Aorta (tissue), 5 donors: ENCODE data around the gene RARA. TPM values are rescaled to one million over a fixed set of nuclear protein-coding genes. Genes with fewer than 3 reads are reported as not detected.

ENCODE experiments used
- ATAC-seq: fragments of 200-7000 bp; cut with Tn5 transposase; one replicate; pipeline ENCODE4 v1.9.1; 2022; ENCODE audit warnings: moderate library complexity; ENCODE audit not compliant: low FRiP score
- DNase-seq, 2 donors: peaks; one replicate each; pipeline ENCODE4 v3.0.0-alpha.2; 2020
- H3K27ac ChIP-seq, 2 donors: one replicate each; pipeline ENCODE4 v1.5.1; 2013; ENCODE audit warnings: low read length in 2 of 2, mild to moderate bottlenecking in 2 of 2, moderate library complexity in 2 of 2, control low read depth in 1 of 2, inconsistent platforms in 1 of 2, low read depth in 1 of 2
- H3K27me3 ChIP-seq, 2 donors: one replicate each; pipeline ENCODE4 v1.6.1; 2013; ENCODE audit warnings: control low read depth in 1 of 2, low read length in 1 of 2, mild to moderate bottlenecking in 1 of 2, moderate library complexity in 1 of 2; ENCODE audit not compliant: insufficient read depth in 2 of 2, control insufficient read depth in 1 of 2
- H3K36me3 ChIP-seq, 2 donors: one replicate each; pipeline ENCODE4 v1.6.1; 2013; ENCODE audit warnings: control low read depth in 1 of 2, low read length in 1 of 2, mild to moderate bottlenecking in 1 of 2; ENCODE audit not compliant: insufficient read depth in 2 of 2, control insufficient read depth in 1 of 2
- H3K4me1 ChIP-seq, 2 donors: one replicate each; pipeline ENCODE4 v1.6.1; 2013; ENCODE audit warnings: low read length in 2 of 2, control low read depth in 1 of 2, mild to moderate bottlenecking in 1 of 2, moderate library complexity in 1 of 2; ENCODE audit not compliant: insufficient read depth in 2 of 2, control insufficient read depth in 1 of 2
- H3K4me3 ChIP-seq, 2 donors: one replicate each; pipeline ENCODE4 v1.5.1; 2013; ENCODE audit warnings: low read length in 2 of 2, control low read depth in 1 of 2, mild to moderate bottlenecking in 1 of 2
- H3K9me3 ChIP-seq: one replicate; pipeline ENCODE4 v1.6.1; 2013; ENCODE audit warnings: mild to moderate bottlenecking, low read length; ENCODE audit not compliant: control insufficient read depth
- WGBS, 2 donors: extraction: QIAGEN DNeasy Blood & Tissue Kit; methylation state at CpG; one replicate each; pipeline ENCODE4 v1.1.7; 2013; 5-methylcytosine and 5-hydroxymethylcytosine counted together
- intact Hi-C, 2 donors: fragments of 100-400 bp; cut with DNase I; formaldehyde crosslinking; loops; one replicate each; pipeline versions ENCODE4 v1.14.2 to v1.15.0; 2022
- polyA plus RNA-seq, 2 donors: library from polyadenylated mRNA; stranded (reverse); fragments of 200-250 nt; gene quantifications; one replicate each; pipeline ENCODE4 v1.2.3, GENCODE V29; 2013
- total RNA-seq, 2 donors: library from RNA; stranded (reverse); fragmentation: NEBNext Ultra II Directional; extraction: Animal tissue kit (Norgen Biotek cat#: 25700); gene quantifications; one replicate each; pipeline ENCODE4 v1.2.1, GENCODE V29; 2021
- donor health status: healthy with polysubstance abuse.
- donor health status: Bipolar disorder and iron deficiency.
- donor health status: DM: no; HTN: no; CAD: no.
- donor health status: DM: no; HTN: no; CAD: no.
- donor health status: DM: yes; HTN: yes; CAD: no.

RARA gene
- total and polyA plus RNA-seq, 4 donors: 10.6 to 88.3 (median 39.1) TPM

DNA sequence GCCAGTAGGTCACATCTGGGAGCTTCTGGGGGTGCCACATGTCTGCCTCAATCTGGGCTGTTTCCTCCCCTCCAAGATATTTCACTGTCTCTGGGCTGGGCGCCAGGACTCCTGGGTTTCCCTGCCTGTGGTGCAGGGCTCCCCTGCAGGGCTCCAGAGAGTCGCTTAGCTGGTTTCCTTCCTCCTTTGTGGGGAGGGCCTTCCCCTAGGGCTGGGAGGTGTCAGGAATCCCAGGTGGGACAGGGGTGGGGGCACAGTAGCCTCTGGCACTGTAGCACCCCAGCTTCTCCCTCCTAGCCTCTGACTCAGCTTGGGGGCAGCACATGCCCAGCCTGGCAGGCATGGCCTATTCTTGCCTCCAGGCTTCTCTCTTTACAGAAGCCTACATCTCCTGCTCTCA, 2.6 kb downstream of the RARA start:
- intact Hi-C loops: loop anchor here in 1 of 2 donors (2.0 kb wide), 1 partner anchor 33 kb away; no protein-coding TSS in a partner anchor
- Histone ChIP-seq H3K27me3 (no peaks in the 10 kb centered on the region), H3K4me1 (peaks cover 5 to 14% of the 10 kb centered on the region in 2 donors), H3K27ac (peak overlapping the region; percentile 53 to 90), H3K4me3 (no peak overlapping the region), H3K36me3 (no peaks in the 10 kb centered on the region), H3K9me3 (no peaks in the 10 kb centered on the region)
- ATAC-seq (no peak), DNase-seq (peak in 1 of 2 donors; percentile 80)
- 10 to 12% methylated on average over 2 of the region's 2 CpGs for WGBS, 2 donors

DNA sequence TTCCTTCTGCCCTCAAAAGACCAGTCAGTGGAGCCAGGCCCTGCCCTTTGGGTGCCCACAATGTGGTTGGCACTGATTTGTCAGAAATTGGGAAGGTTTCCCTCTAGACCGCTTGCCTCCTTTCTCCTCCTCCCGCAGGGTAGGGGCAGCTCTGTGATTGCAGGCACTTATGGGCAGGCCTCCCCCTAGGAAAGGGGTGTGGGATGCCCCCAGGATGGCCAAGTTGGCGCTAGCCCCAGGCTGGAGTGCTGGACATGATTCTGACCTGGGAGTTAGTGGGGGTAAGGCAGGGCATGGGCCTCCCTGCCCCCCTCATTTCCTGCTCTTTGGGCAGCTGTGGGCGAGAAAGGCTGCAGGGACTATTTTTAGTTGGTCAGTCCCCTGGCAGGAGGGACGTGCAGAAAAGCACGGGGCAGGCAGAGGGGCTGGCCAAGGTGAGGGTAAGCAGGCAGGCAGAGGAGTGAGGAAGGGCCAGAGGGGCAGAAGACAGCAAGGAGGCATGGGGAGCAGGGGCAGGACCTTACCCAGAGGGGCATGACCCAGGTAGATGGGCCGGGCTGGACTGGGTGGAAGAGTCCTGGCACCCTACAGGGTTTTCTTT, 3.3 kb downstream of the RARA start:
- intact Hi-C loops: no loop called here
- Histone ChIP-seq H3K4me3 (no peak overlapping the region), H3K36me3 (no peaks in the 10 kb centered on the region), H3K27me3 (no peaks in the 10 kb centered on the region), H3K27ac (peak overlapping the region; percentile 53 to 90), H3K4me1 (peaks cover 5 to 15% of the 10 kb centered on the region in 2 donors), H3K9me3 (no peaks in the 10 kb centered on the region)
- ATAC-seq: peak; percentile 65
- WGBS, 2 donors: 0 to 3% methylated on average over 6 to 7 of the region's 7 CpGs
- DNase-seq: peak in 1 of 2 donors; percentile 90

DNA sequence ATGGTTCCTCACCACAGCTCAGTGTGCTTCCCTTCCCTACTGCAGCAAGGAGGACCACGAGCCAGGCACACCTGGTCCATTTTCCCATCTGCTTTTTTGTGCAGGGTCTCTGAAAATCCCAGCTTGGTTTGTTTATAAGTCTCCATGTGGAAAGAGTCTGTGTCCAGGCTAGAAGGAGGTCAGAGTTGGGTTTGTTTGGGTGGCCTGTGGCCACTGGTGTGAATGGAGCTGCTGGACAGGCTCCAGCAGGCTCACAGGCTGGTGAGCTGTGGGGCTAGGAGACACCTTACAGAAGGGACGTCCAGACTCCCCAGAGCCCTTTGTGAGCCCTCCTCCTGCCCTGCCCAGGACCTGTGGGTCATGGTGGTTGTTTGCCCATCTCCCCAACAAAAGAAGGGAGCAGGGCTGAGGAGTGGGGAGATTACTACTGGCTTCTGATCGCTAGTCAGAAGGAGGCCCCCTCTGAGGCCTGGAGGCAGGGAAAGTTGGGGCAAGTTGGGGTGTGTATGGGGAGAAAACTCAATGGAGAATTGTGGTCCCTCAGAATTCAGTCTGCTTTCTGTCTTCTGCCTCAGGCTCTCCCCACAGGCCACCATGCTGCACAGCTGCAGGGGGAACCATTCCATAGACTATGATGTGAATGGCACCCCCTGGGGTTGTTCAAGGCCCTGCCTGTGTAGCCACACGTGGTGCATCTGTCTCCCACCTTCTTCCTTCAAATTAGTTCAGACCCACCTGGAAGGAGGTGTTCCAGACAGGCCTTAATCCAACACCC, 4.1 kb downstream of the RARA start:
- intact Hi-C loops: no loop called here

DNA sequence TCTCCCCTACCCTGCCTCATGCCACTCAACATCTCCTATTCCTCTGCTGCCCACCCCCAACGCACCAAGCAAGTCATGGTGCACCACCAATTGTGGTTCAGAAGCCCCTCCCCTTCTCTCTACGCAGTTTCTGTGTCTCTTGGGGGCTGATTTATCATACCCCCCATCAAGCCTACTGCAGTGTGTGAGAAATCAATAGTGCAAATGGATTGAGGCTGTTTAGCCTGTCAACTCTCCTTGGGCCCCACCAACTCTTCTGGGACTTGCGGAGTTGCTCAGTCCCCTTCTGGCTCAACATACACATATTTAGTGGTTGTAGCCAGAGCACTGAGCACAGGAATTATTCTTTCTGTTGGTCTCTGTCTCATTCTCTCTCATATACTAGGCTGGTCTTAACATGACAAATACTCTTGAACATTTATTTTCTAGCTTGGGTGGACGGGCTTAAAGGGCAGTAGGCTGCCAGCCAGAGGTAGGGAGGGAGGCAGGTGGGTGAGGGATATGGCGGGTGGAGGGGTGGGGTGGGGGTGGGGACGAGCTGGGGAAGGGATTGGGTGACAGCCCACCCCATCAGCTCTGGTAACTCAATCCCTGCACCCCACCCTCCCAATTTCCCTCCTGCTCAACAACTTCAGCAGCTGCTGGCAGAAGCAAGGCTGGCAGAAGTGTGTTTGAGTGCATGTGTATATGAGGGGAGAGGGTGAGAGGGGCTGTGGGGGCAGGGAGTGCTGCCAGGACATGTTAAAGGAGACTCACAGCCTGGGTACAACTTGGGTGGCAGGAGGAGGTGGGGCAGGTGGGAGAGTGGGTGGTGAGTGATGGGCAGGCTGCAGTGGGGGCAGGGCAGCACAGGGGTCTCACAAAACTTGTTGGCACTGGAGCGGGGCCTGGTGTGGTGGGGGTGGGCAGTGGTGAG, 4.9 kb downstream of the RARA start:
- no peak overlapping the region for H3K4me3 ChIP-seq
- intact Hi-C loops: no loop called here
- no peaks in the 10 kb centered on the region for H3K27me3 ChIP-seq
- H3K27ac ChIP-seq: peak overlapping the region; percentile 16 to 90
- ATAC-seq (no peak), DNase-seq (peak in 1 of 2 donors; percentile 45)
- no peaks in the 10 kb centered on the region for H3K9me3 ChIP-seq
- no peaks in the 10 kb centered on the region for H3K36me3 ChIP-seq
- 32 to 33% methylated on average over 6 to 7 of the region's 7 CpGs for WGBS, 2 donors
- peaks cover 5 to 15% of the 10 kb centered on the region in 2 donors for H3K4me1 ChIP-seq

More for the DNA sequence above, 4.1 kb downstream of the RARA start:
- DNase-seq (no peak), ATAC-seq (no peak)
- Histone ChIP-seq H3K4me3 (no peak overlapping the region), H3K9me3 (no peaks in the 10 kb centered on the region), H3K27ac (peak overlapping the region; percentile 16 to 90), H3K4me1 (peaks cover 5 to 15% of the 10 kb centered on the region in 2 donors), H3K27me3 (no peaks in the 10 kb centered on the region), H3K36me3 (no peaks in the 10 kb centered on the region)
- WGBS, 2 donors: 37 to 38% methylated on average over 4 of the region's 4 CpGs

DNA sequence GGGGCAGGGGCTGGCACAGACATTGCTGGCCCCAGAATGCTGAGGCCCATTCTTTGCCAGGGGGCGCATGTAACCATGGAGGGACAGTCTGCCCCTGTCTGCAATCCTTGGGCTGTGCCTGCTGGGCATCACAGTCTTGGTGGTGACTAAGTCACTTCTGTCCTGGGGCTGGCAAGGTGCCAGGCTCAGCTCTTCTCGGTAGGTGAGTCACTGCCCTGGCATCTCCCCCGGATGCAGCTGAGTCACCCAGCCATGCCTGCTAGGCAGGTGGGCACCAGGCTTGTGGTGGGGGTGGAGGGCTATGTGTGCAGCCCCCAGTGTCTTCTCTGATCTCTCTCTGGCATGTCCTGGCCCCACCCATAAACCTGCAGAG, 5.6 kb downstream of the RARA start:
- intact Hi-C loops: no loop called here
- DNase-seq: peak; percentile 96 to 99
- Histone ChIP-seq H3K27ac (peak overlapping the region; percentile 16 to 65), H3K27me3 (no peaks in the 10 kb centered on the region), H3K4me3 (no peak overlapping the region), H3K4me1 (peaks cover 5 to 9% of the 10 kb centered on the region in 2 donors), H3K9me3 (no peaks in the 10 kb centered on the region), H3K36me3 (no peaks in the 10 kb centered on the region)
- ATAC-seq: peak; percentile 15
- WGBS, 2 donors: 1 to 7% methylated on average over 3 of the region's 3 CpGs

DNA sequence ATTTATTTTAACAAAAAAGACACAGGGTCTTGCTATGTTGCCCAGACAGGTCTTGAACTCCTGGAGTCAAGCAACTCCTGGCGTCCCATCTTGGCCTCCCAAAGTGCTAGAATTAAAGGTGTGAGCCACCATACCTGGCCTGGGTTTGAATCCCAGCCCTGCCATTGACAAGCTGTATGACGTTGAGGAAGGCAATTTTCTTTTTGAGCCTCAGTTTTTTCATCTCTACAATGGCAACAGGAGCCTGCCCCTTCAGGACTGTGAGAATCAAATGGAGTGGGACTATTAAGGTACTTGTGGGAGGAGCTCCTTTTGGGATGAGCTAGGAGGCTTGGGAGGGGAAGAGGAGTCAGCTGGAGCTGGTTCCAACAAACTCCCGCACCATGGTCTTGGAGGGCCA, 6.2 kb downstream of the RARA start:
- H3K4me1 ChIP-seq: peaks cover 5 to 9% of the 10 kb centered on the region in 2 donors
- WGBS, 2 donors: 87 to 89% methylated on average over 3 of the region's 3 CpGs
- no peaks in the 10 kb centered on the region for H3K27me3 ChIP-seq
- DNase-seq (peak in 1 of 2 donors; percentile 9), ATAC-seq (no peak)
- H3K36me3 ChIP-seq: no peaks in the 10 kb centered on the region
- peak overlapping the region in 1 of 2 donors; percentile 74 for H3K27ac ChIP-seq
- H3K9me3 ChIP-seq: no peaks in the 10 kb centered on the region
- intact Hi-C loops: no loop called here
- no peak overlapping the region for H3K4me3 ChIP-seq

DNA sequence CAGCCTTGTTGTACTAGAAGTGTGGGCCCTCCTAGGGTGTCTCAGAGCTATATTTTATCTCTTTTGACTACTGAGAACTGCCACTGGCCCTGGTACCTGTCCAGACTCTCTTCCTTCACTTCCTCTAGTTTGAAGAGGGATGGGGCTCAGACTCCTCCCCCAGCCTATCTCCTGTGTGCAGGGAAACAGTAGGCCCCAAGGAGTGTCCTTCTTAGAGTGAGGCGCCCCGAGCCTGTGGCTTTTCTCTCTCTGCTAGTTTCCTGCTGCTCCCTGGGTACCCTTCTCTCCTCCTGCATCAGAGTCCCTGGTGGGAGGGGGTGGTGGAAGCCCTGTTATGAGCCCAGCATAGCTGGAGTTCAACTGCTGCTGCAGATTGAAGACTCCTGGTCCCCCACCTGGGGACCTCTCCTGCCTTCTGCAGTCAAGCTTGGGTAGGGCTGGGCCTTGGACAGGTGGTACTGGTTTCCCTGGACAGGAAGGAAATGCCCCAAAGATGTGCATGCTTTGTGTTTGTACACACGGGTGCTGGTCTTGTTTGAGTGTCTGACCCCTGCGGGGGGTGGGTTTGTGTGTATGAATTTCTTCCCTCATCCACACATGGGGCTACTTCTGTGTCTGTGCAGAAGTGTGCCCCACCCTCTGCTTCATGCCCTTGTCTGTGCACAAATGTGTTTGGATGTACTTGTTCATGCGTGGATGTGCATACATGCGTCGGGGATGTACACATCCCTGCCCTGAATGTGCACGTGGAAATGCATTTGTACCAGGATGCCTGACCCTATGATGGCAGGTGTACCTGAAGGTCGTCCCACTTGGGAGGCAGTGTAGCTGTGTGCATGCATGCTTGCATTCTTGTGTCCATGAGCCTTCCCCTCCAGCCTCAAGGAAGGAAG, 6.9 kb downstream of the RARA start:
- H3K4me1 ChIP-seq: peaks cover 3 to 9% of the 10 kb centered on the region in 2 donors
- peak in 1 of 2 donors; percentile 26 for DNase-seq
- intact Hi-C loops: no loop called here

More for the DNA sequence above, 6.9 kb downstream of the RARA start:
- H3K4me3 ChIP-seq: no peak overlapping the region
- WGBS, 2 donors: 56% methylated on average over 9 of the region's 9 CpGs
- H3K27ac ChIP-seq: peak overlapping the region in 1 of 2 donors; percentile 74
- H3K36me3 ChIP-seq: no peaks in the 10 kb centered on the region
- no peaks in the 10 kb centered on the region for H3K27me3 ChIP-seq
- no peak for ATAC-seq
- H3K9me3 ChIP-seq: no peaks in the 10 kb centered on the region
